Activated naive CD4-positive, alpha-beta T cell treated with anti-CD3 and anti-CD28 coated beads, Interleukin-2, amount 50 U/mL, for 16 hours (primary cell): Measurements from ENCODE around the gene CLIC6.
"Not testable (repeated sequence)": the region's sequence is repeated elsewhere in the genome, so short reads cannot be mapped to it uniquely, and the experiment has no call there.

Experiments
- DNase-seq: peaks from one replicate; pipeline ENCODE4 v3.0.0-alpha.2; 2020

Gene CLIC6

DNA sequence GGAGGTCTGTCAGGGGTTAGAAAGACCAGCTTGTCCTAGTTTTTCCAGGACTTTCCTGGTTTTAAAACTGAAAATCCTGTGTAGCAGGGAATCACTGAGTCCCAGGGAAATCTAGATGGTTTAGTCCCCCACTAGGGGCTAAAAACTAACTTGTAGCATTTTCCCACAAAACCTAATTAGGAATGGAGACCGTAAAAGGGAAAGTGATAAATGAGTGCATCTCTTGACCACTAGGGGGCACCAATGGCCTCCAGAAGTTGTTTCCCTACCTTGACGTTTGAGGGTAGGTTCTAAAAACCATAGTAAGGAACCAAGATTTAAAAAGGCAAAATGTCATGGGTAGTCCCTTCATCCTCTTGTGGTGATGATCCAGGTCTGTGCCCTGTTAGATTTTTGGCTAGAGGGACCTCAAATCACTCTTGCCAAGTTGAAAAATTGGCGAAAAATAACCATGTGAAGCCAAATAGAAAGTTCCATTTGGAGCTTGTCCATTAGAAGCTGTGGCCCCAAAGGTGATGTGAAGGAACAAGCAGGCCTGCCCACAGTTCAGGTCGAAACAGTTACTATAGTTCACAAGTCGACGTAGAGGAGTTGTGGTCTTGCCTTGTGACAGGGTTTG is 24.5 kb downstream of the CLIC6 start:
- peak; percentile 40 for DNase-seq

DNA sequence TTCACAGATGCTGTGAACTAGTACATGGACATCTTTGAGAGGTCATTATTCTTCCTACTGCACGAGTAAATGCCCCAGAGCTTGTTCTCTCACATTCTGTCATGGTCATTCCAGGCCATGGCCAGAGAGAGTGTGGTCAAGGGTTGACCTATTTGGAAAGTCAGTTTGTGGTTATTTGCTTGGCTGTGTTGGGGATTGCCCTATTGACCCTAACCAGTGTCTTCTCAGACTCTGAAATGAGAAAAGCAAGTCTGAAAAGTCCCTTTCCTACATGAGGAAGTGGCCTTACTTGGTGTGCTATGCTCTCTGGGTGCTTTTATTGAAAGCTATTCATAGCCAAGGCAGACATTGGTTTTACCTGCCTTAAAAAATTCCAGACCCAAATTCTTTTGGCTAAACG is 26.6 kb downstream of the CLIC6 start:
- DNase-seq = no peak

GRCh38 chr21:34696121-34696520 is 27.3 kb downstream of the CLIC6 start:
- no peak for DNase-seq

DNA sequence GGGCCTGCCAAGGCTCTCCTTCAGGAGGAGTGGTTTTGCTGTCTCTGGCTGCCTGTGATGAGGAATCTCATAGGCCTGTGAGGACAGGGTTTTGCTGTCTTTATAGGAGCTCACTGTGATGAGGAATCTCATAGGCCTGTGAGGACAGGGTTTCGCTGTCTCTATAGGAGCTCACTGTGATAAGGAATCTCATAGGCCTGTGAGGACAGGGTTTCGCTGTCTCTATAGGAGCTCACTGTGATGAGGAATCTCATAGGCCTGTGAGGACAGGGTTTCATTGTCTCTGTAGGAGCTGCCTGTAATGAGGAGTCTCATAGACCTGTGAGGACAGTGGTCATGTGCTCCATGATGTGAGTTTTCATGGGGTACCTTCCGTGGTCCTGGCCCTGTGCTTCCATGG is 29.0 kb downstream of the CLIC6 start:
- no peak for DNase-seq

DNA sequence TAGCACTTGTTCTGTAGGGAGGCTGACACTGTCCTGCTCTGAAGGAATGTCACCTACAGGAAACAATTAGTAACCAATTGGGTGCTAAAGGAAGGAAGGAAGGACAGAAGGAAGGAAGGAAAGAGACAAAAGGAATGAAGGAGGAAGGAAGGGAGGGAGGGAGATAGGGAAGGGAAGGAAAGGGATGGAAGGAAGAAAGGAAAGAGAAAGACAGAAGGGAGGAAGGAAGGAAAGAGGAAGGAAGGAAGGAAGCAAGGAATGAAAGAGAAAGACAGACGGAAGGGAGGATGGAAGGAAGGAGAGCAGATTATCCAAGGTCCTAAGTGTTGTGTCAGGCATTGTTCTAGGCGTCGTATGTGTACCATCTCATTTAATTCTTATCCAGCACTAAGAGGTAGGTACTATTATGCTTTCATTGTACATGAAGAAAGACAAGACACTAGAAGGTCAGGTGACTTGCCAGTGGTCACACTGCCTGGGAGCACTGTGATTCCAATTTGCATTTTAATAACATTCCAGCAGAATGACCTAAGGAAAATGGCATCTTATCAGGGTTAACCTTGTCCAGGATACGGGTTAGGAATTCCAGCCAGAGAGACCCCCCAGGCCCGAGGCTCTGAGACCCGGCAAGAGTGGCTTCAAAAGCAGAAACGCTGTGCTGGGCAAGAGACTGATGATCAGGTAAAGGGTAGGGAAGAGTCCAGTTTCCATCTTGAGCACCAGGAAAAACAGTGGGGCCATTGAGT is 29.6 kb downstream of the CLIC6 start:
- no peak for DNase-seq

- DNase-seq = no peak
Measured at GRCh38 chr21:34700605-34701004, 31.8 kb downstream of the CLIC6 start.

DNA sequence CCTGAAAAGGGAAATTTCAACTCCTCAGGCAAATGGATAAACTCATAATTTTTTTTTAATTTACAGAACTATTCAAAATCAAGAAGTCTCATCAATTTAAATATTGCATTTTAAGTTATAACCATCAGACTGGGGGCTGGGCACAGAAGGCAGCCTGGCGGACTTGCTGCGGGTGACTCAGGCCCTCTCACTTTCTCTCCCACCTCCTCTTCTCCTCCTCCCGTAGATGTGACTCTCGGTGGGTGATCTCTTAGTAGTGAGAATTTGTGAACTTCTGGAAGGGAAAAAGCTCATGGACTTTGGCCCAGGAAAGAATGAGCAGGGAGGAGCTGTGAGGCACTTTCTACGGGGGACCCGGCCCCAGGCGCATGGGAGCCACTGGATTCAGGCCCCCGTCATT is 32.9 kb downstream of the CLIC6 start:
- no peak for DNase-seq

GRCh38 chr21:34702341-34703170 is 33.8 kb downstream of the CLIC6 start:
- no peak for DNase-seq

- no peak for DNase-seq
Measured at GRCh38 chr21:34703571-34703970, 34.8 kb downstream of the CLIC6 start.

GRCh38 chr21:34704119-34704518 is 35.3 kb downstream of the CLIC6 start:
- no peak for DNase-seq

GRCh38 chr21:34705011-34705410 is 36.2 kb downstream of the CLIC6 start:
- DNase-seq = no peak

- no peak for DNase-seq
Measured at GRCh38 chr21:34706337-34706736, 37.5 kb downstream of the CLIC6 start.

- peak; percentile 34 for DNase-seq
Measured at GRCh38 chr21:34707876-34708325, 39.1 kb downstream of the CLIC6 start.

DNA sequence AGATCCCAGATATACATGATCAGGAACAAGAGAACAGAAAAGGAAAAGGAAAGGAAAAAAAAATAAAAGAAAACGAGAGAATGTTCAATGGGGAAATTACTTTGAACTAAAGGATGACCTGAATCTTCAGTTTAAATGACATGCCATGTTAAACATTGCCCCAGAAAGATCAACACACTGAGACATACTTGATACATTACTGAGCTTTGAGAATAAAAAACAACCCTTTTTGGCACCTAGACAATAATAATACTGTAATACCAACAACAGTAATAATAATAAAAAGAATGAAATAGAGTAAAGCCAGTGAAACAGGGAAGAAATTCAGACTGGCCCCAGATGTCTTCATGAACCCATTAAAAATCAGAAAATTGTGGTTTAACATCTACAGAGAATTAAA is 44.8 kb downstream of the CLIC6 start:
- no peak for DNase-seq

GRCh38 chr21:34715518-34715917 is 46.7 kb downstream of the CLIC6 start:
- no peak for DNase-seq

DNA sequence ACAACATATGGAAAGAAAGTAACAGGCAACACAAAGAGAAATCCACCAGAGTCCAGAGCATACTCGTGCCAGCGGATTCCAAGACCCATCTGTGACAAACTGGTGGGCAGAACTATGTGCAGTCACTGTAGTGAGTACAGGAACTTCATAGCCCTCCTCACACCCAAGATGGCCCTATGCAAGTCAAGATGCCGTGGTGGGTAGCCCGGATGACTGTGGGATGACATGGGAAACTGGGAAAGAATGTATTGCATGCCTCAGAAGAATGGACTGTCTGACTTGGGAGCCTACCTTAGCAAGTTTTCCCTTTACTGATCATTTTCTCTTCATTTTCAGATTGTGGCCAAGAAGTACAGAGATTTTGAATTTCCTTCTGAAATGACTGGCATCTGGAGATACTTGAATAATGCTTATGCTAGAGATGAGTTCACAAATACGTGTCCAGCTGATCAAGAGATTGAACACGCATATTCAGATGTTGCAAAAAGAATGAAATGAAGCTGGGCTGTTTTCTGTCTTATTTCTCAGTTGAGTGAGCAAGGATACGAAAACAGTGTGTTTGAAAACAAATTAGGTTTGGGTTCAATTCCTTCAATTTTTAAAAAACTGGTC is 47.3 kb downstream of the CLIC6 start:
- DNase-seq = no peak

- DNase-seq = not testable (repeated sequence)
Measured at GRCh38 chr21:34718529-34718928, 49.7 kb downstream of the CLIC6 start.

DNA sequence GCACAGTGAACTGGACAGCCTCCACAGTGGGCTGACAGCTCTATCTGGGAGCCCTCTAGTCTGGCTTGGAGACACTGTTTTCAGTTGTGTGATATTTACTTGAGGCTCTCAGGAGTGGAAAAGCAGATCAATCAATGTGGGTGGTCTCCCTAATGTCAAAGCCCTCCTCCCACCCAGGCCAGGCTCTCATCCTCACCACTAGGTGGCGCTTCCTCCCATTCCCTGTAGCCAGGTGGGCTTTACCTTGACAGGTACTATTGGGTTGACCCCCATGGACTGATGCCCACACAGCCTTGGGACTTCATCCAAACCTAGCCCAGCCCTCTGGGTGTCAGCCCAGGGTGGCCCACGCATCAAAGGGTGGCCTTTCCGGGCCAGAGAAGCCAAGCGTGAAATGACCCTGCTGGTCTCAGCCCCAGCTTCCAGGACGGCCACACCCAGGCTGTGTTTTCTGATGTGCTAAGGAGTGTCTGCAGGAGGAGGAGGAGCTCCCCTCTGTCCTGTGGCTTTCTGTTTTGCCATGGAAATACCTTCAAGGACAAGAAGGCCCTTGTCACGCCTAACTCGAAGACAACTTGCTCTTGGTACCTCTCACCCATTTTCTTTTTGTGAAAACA is 54.0 kb downstream of the CLIC6 start:
- peak; percentile 28 for DNase-seq

DNA sequence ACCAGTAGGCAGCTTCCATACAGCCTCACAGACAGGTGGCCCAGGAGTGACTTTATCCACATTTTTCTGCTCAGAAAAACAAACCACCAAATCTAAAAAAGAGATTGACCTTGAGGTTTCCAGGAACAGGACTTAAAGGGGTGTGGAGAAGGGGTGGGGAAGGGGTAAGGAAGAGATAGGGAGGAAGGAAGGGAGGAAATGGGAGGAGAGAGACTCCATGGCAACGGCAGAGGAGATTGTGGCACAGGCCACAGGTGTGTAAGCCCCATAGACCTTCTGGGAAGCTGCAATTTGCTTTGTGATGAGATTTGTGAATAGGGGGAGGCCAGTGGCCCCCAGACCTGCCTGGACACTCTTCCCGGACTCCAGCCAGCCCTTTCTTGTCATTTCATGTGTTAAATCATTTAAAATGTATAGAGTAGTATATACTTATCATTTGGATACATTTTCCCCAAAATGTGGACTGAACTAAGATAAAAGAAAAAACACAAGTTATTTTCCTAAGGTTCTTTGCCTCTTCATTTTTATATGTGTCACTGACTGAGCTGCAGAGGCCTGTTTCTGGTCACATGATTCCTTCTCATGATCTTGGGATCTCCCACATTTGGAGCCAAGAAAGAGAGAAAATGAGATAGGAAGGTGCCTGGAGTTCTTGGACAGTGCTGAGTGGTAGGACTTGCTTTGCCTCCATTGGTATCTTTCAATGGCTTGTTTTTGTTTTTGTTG is 55.5 kb downstream of the CLIC6 start:
- DNase-seq = no peak

- DNase-seq = no peak
Measured at GRCh38 chr21:34724857-34725195, 56.0 kb downstream of the CLIC6 start.

GRCh38 chr21:34726627-34727337 is 58.0 kb downstream of the CLIC6 start:
- no peak for DNase-seq

- DNase-seq = no peak
Measured at GRCh38 chr21:34728479-34728878, 59.7 kb downstream of the CLIC6 start.
